HG02588 (cell line): ENCODE results near the gene BCDIN3D.
"Not testable (repeated sequence)": the region's sequence is repeated elsewhere in the genome, so short reads cannot be mapped to it uniquely, and the experiment has no call there.

Source experiments
- ATAC-seq: cut with Tn5 transposase; IDR thresholded peaks from one replicate; pipeline ENCODE4 v1.9.1; 2021; ENCODE audit warnings: mild to moderate bottlenecking, moderate library complexity; ENCODE audit not compliant: unreplicated experiment

Gene BCDIN3D

DNA sequence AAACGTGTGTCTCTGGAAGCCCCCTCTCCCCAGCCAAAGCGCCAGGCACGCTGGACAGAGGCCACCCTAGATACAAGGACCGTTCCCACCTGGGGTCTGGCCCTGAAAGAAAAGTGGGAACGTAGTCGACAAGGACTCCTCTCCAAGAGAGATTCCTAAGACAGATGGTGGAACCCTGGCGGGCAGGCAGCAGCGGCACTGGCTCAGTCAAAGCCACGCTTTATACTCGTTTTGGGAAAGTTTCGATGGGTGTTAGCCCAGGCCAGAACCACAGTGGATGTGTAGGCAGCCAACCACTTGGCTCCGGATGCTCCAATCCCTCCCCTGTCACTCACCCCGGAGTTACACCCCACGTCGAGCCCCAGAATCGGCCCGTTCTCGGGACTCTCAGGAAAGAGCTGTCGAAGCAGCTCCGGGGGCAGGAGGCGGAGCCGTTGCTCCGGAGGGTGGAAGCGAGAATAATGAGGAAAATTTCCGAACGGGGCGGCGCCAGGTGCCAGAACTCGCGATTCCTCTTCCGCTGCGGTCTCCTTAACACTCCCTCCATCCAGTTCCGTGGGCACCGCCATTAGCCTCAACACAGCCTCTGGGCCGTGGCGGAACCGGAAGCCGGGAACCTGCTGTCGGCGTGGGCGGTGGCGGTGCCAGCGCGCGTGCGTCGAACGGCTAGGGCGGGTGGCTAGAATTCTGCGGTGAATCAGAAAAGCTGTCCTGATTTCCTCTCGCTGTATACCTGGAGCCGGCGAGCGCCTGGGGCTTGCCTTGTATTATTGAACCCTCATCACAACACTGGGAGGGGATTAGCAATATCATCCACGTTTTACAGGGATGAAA is at the start of gene BCDIN3D:
BCDIN3D (minus strand) TSS at position 588 of the 834 bp plus-strand sequence; CDS start at position 569, 19 bp downstream.
- ATAC-seq = peak; percentile 91

DNA sequence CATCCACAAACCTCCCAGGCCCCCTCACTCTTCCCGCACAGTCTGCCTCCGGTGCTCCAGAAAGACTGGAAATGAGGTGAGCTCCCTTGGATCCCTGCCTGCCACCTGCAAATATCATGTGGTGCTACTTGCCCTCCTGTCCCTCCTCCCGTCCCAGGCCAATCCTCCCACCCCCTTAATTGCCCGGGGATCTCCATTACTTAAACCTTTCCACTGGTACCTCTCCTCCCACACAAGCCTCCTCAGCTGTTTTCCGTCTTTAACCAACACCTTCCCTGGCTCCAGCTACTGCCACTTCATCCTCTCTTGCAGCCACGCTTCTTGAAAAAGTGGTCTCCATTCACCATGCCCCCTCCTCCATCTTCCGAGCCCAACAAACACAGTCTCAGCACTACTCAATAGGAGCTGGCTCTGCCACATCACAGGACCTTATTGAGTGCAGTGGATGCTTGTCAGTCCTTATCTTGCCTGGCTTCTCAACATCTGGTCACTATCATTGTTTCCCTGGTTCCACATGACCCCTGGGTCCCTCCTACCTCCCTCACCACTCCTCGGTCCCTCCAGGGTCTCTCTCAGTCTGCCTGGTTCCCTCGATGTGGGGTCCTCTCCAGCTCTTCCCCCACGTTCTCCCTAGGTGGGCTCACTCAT is 49.3 kb upstream of the BCDIN3D start:
- no peak for ATAC-seq

DNA sequence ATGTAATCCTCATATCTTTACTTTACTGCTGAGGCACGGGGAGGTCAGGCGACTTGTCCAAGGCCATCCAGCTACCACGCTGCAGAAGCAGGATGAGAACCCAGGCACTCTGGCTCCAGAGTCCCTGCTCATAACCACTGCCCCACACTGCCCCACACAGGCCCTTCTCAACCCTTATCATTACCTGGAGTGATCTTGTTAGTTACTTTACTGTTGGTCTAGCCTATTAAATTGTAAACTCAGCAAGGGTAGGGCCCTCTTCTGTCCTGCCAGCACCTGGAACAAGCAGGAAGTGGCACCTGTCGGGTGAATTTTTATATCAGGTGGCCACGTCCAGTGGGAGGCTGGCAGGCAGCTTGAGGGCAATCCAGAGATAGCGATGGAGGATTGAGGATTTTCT is 48.6 kb upstream of the BCDIN3D start:
- ATAC-seq = no peak

- no peak for ATAC-seq
These were observed 48.1 kb upstream of the BCDIN3D start for GRCh38 chr12:49891012-49891411.

DNA sequence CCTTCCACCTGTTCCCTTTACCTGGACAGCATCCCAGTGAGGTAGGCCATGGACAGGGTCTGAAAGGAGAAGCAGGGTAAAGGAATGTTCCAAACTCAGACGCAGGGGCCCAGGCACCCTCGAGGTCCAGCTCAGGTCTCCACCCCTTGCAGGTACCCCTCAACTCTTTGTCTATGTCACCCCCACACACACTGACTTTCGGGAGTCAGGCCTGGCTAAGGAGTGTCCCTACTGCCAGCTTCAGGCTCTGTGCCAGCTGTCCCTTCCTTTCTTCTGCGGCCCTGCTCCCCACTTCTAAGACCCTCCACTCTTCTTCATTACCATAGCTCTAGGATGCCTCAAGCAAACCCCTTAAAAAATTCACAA is 47.2 kb upstream of the BCDIN3D start:
- no peak for ATAC-seq

- no peak for ATAC-seq
These were observed 46.6 kb upstream of the BCDIN3D start for GRCh38 chr12:49889361-49890095.

DNA sequence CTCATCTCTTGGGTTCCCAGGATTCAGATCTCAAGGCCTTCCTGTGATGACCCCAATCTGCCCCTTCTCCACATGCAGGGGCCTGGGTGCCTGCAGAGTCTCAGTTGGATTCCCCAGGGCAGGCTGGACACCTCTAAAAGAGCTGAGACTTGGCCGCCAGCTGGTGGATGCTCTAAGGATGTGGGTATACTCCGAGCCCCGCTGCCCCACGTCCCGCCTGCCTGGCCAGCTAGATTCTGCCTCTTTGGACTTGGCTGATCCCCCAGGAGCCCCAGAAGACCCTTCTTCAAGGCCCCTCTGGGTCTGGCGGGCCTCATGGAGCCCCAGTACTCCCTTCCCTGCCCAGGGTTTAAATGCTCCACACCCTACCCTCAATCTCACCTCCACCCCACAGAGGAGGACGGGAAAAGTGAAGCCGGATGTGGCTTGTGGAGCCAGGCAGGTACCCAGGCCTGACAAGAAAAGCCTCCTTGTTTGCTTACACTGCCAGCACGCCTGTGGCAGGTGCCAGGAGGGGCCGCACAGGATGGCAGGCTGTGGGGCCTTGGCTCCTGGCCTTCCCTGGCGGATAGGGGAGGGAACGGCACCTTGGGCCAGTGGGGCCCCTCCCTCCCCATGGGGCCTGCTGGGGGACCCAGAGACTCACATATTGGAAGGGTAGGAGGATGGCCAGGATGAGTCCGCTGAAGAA is 45.7 kb upstream of the BCDIN3D start:
- ATAC-seq = no peak

DNA sequence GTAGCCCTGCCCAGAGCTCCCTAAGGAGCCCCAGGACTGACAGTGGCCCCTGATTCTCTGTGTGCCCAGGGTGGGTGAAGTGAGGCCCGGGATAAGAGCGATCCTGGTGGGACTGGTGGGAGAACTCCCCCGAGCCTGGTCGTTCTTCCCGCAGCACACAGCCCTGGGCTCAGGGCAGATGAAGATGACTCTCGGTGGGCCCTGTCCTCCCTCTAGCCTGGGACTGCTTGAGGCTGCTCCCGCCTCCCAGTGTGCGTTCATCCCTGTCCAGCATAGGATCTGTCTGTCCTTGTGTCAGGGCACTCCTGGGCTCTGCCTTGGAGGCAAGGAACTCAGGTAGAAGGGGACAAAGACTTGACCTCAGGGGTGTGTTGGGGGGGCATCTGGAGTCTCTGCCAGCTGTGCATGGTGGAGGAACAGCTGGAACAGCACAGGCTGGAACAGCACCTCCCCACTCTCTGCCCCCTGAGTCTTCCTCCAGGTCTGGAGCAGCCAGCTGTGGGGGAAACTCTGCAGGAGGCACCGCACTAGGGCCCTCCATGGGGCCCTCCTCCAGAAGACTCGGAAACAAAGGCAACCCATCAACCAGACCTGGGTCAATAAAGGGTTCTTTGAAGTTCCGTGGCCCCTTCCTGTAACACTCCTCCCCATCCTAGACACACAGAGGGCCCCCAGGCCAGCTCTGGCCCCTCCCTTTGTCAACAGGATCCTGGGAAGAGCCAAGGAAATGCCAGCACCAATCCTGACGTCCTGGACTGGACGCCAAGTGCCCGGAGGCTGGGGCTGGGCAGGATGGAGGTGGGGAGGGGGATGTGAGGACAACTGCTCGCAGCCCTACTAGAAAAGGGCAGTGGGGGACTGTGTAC is 44.9 kb upstream of the BCDIN3D start:
- no peak for ATAC-seq

- no peak for ATAC-seq
These were observed 44.2 kb upstream of the BCDIN3D start for GRCh38 chr12:49887091-49887490.

GRCh38 chr12:49885663-49886461 is 43.0 kb upstream of the BCDIN3D start:
- no peak for ATAC-seq

DNA sequence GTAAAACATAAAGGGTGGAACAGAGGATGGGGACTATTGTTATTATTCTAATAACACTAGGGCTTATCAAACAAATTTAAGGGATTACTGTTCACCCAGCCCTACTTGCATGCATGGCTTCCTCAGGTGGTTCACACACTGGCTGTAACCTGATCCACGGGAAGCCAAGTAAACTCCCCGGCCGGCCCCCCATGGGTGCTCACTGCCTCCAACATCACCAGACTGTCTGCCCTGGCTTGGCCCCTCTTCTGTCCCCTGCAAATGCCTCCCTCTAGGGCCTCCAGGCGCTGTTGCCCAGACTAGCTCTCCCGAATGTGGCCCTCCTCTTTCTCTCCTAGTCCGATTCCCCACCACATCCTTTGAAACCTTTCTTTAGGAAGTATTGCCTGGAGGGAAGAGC is 42.2 kb upstream of the BCDIN3D start:
- ATAC-seq = no peak

DNA sequence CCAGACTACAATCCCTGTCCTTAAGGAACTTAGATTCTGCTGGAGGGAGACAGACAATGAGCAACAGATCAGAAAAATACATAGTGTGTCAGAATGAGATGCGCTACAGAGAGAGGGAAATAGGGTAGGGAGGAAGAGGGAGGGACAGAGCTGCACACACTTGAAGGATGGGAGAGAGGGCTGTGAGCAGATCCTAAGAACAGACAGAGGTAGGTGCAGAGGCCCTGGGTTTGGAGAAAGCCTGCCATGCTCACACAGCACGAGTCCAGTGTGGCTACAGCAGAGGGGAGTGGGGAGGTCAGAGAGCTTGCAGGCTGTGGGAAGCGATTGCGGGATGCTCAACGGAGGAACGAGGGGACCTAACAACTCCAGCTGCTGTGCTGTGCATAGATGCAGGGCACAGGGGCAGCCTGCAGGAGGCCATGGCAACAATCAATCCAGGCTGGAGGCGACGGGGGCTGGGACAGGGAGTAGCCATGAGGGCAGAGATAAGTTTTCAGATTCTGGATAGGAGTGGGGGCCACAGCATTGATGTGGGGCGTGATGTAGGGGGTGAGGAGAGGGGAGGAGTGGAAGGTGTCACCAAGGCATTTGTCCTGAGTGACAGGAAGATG is 40.1 kb upstream of the BCDIN3D start:
- no peak for ATAC-seq

DNA sequence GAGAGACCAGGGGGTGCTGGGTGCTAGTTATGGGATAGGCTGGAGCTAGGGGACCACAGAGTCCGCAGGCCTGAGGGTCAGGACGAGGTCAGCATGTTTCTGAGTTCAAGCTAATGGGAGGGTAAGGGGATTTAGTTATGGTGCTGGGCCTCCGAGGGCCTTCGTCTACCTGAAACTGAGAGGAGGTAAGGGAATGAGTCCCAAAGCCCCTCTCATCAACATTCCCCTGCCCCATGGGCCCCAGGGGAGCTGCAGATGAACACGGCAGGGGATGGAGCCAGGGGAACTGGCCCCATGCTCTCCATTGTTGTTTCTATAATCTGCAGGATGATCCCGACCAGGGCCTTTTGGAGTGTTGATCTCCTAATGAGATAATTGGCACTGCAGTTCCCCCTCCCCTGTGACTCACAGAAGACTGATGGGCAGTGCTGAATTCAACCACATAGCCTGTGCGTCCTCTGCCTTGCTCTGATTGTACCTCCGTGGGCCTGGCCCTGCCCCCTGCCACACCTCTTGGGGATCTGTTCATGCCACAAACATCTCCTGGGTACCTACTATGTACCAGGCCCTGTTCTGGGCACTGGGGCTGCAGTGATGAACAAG is 39.4 kb upstream of the BCDIN3D start:
- ATAC-seq = no peak

GRCh38 chr12:49881415-49882247 is 38.7 kb upstream of the BCDIN3D start:
- no peak for ATAC-seq

DNA sequence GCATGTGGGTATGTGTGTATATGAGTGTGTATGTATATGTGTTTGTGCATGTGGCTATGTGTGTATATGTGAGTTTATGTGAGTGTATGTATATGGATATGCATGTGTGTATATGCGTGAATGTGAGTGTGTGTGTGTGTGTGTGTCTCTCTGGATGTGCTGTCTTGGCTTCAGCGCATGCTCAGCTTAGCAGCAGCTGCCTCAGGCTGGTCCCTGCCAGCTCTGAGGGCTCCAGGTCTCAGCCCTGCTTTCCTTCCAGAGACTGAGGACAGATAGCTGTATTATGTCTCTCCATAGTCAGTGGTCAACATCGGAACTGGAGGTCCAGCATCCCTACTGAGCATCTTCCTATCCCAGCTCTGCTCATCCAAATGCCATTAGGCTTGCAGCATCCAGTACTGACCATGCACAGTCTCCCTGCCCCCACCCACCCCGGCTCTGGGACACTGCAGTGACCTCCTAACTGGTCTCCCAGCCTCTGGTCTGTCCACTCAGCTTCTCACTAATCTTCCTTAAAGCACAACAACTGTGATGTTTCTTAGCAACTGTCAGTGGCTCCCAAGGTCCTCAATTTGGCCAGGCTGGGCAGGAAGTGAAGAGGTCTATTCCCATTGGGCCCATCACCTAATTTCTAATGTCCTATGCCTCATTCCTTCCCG is 38.0 kb upstream of the BCDIN3D start:
- ATAC-seq = no peak

DNA sequence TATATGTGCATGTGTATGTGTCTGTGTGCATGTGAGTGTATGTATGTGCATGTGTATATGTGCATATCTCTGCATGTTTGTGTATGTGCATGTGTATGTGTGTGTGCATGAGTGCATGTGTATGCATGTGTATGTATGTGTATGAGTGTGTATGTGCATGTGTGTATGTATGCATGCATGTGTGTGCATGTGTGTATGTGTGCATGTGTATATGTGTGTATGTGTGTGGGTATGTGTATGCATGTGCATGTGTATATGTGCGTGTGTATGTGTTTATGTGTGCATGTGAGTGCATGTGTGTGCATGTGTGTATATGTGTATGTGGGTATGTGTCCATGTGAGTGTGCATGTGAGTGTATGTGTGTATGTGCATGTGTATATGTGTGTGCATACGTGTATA is 36.2 kb upstream of the BCDIN3D start:
- not testable (repeated sequence) for ATAC-seq

GRCh38 chr12:49878021-49878420 is 35.1 kb upstream of the BCDIN3D start:
- ATAC-seq = no peak
